Parathyroid adenoma (tissue), 2 donors: Measurements from ENCODE around the gene CD2BP2.

Experiments
- H2AFZ ChIP-seq: fragments of 300-600 bp; sonication (generic); one replicate; pipeline ENCODE4 v1.7.0; 2017; ENCODE audit warnings: antibody characterized with exemption, mild to moderate bottlenecking
- H3K27ac ChIP-seq: fragments of 300-600 bp; sonication (generic); one replicate; pipeline ENCODE4 v1.7.0; 2017
- H3K27me3 ChIP-seq: fragments of 300-600 bp; sonication (generic); one replicate; pipeline ENCODE4 v1.7.0; 2017; ENCODE audit warnings: low read length; ENCODE audit not compliant: control insufficient read depth, insufficient read depth
- H3K36me3 ChIP-seq: fragments of 300-600 bp; sonication (generic); one replicate; pipeline ENCODE4 v1.7.0; 2017; ENCODE audit warnings: low read length; ENCODE audit not compliant: control insufficient read depth, insufficient read depth
- H3K4me1 ChIP-seq: fragments of 300-600 bp; sonication (generic); one replicate; pipeline ENCODE4 v1.7.0; 2017; ENCODE audit warnings: control low read depth
- H3K4me2 ChIP-seq: fragments of 300-600 bp; sonication (generic); one replicate; pipeline ENCODE4 v1.7.0; 2017; ENCODE audit warnings: low read length
- H3K4me3 ChIP-seq: fragments of 300-600 bp; sonication (generic); one replicate; pipeline ENCODE4 v1.7.0; 2017; ENCODE audit warnings: low read depth, low read length
- H3K79me2 ChIP-seq: fragments of 300-600 bp; sonication (generic); one replicate; pipeline ENCODE4 v1.7.0; 2017; ENCODE audit warnings: control low read depth
- H3K9ac ChIP-seq: fragments of 300-600 bp; sonication (generic); one replicate; pipeline ENCODE4 v1.7.0; 2017; ENCODE audit warnings: mild to moderate bottlenecking
- H3K9me3 ChIP-seq: fragments of 300-600 bp; sonication (generic); one replicate; pipeline ENCODE4 v1.7.0; 2017; ENCODE audit warnings: low read length; ENCODE audit not compliant: control insufficient read depth
- CTCF ChIP-seq: fragments of 300-600 bp; sonication (generic); IDR thresholded peaks from one replicate; pipeline ENCODE4 v1.7.0; 2017; ENCODE audit warnings: antibody characterized with exemption, mild to moderate bottlenecking
- donor health status: primary hyperparathyroidism.

CD2BP2 gene

GRCh38 chr16:30355144-30355953 is at the start of gene CD2BP2:
Gene CD2BP2 (minus strand): TSS chr16:30355308. CDS start chr16:30354681, 627 bp downstream.
- peak within 1 kb of the TSS; percentile 90 for H3K4me3 ChIP-seq
- no peaks in the 10 kb centered on the region for H3K79me2 ChIP-seq
- H3K36me3 ChIP-seq, result no peaks in the 10 kb centered on the region
- H3K27ac ChIP-seq, result peak within 1 kb of the TSS; percentile 96
- H3K27me3 ChIP-seq, result no peaks in the 10 kb centered on the region
- peak within 1 kb of the TSS; percentile 82 for H2AFZ ChIP-seq
- TF ChIP-seq CTCF, result no peak
- peak within 1 kb of the TSS; percentile 87 for H3K4me2 ChIP-seq
- H3K4me1 ChIP-seq, result peaks cover 6% of the 10 kb centered on the region
- peak within 1 kb of the TSS; percentile 68 for H3K9ac ChIP-seq
- no peaks in the 10 kb centered on the region for H3K9me3 ChIP-seq

GRCh38 chr16:30401768-30402425 is 46.8 kb upstream of the CD2BP2 start:
- Histone ChIP-seq H3K36me3 (no peaks in the 10 kb centered on the region), H3K9ac (no peak overlapping the region), H3K27ac (no peak overlapping the region), H3K4me3 (no peak overlapping the region), H3K27me3 (no peaks in the 10 kb centered on the region), H2AFZ (no peak overlapping the region), H3K4me2 (no peak overlapping the region), H3K9me3 (no peaks in the 10 kb centered on the region), H3K79me2 (no peaks in the 10 kb centered on the region), H3K4me1 (peaks cover 11% of the 10 kb centered on the region)
- no peak for TF ChIP-seq CTCF

DNA sequence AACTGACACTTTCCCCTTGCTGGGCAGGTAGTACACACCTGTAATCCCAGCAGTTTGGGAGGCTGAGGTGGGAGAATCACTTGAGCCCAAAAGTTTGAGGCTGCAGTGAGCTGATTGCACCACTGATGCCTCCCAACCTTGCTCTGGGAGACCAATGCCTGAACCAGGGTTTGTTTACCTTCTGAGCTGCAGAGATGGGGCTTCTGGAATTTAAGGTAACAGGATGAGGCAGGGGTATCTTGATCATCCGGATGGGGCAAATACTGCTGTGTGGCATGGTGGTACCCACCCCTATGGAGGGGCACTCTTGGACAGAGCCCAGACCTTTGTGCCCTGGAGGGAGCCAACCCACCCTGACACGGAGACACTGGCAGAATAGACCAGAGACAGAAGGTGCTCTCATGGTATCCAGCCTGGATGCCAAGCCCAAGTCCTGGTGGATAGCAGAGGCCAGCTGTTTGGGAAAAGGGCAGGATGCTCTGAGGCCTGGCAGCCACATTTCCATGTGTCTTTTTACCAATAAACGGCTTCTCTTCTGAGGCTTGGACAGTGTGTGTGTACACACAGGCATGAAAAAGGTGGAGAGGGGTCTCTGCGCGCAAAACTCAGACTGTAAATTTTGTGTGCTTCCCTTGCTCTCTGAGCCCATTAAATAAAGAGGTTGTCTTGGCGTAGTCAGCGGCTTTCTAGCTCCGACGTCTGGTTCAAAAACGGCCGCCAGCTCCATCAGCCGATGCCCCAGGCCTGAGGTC is 44.5 kb upstream of the CD2BP2 start:
- TF ChIP-seq CTCF, result no peak
- H3K27me3 ChIP-seq, result no peaks in the 10 kb centered on the region
- H3K9ac ChIP-seq, result no peak overlapping the region
- H3K4me1 ChIP-seq, result peaks cover 15% of the 10 kb centered on the region
- H2AFZ ChIP-seq, result peak overlapping the region; percentile 84
- no peaks in the 10 kb centered on the region for H3K9me3 ChIP-seq
- H3K4me3 ChIP-seq, result peak overlapping the region; percentile 69
- peak overlapping the region; percentile 67 for H3K27ac ChIP-seq
- H3K79me2 ChIP-seq, result no peaks in the 10 kb centered on the region
- no peaks in the 10 kb centered on the region for H3K36me3 ChIP-seq
- peak overlapping the region; percentile 67 for H3K4me2 ChIP-seq

- Histone ChIP-seq H3K27ac (no peak overlapping the region), H3K4me3 (no peak overlapping the region), H3K4me2 (no peak overlapping the region), H2AFZ (no peak overlapping the region), H3K36me3 (no peaks in the 10 kb centered on the region), H3K9ac (no peak overlapping the region), H3K4me1 (peaks cover 18% of the 10 kb centered on the region), H3K79me2 (no peaks in the 10 kb centered on the region), H3K9me3 (no peaks in the 10 kb centered on the region), H3K27me3 (no peaks in the 10 kb centered on the region)
- TF ChIP-seq CTCF, result no peak
These were observed 43.7 kb upstream of the CD2BP2 start for GRCh38 chr16:30398661-30399434.
